ENCODE data around the gene AIG1.
A peak's percentile ranks its signal among the peaks of the same experiment; 100 is the strongest.

Gene AIG1

DNA sequence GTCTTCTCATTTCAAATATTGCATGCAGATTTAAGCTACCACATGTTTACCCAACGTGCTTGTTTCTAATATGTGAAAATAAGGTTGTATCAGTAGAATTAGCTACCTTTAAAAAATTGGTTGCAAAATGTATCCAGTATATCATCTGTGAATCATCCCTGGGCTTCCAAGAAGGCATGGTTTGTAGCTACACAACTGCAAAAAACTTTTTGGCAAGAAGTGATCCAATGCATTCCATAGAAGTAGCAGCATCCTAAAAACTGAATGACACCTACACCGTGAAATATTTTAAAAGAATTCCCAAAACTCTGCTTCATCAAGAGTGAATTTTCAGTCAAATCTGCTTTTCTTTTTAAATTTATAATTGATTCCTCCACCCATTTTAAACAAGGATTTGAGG, 89.1 kb downstream of the AIG1 start:
- no peak overlapping the region for H3K27ac ChIP-seq
- TF ChIP-seq, protein P1, sequence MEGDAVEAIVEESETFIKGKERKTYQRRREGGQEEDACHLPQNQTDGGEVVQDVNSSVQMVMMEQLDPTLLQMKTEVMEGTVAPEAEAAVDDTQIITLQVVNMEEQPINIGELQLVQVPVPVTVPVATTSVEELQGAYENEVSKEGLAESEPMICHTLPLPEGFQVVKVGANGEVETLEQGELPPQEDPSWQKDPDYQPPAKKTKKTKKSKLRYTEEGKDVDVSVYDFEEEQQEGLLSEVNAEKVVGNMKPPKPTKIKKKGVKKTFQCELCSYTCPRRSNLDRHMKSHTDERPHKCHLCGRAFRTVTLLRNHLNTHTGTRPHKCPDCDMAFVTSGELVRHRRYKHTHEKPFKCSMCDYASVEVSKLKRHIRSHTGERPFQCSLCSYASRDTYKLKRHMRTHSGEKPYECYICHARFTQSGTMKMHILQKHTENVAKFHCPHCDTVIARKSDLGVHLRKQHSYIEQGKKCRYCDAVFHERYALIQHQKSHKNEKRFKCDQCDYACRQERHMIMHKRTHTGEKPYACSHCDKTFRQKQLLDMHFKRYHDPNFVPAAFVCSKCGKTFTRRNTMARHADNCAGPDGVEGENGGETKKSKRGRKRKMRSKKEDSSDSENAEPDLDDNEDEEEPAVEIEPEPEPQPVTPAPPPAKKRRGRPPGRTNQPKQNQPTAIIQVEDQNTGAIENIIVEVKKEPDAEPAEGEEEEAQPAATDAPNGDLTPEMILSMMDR (conservative IDR thresholded peaks at IDR 0.05) = no peak

- no peak overlapping the region for H3K27ac ChIP-seq
- TF ChIP-seq, protein P1 (conservative IDR thresholded peaks at IDR 0.05) = no peak
Observed at GRCh38 chr6:143150281-143150680, 89.6 kb downstream of the AIG1 start.

GRCh38 chr6:143151381-143151780, 90.7 kb downstream of the AIG1 start:
- TF ChIP-seq, protein P1 (conservative IDR thresholded peaks at IDR 0.05) = no peak
- H3K27ac ChIP-seq = no peak overlapping the region

DNA sequence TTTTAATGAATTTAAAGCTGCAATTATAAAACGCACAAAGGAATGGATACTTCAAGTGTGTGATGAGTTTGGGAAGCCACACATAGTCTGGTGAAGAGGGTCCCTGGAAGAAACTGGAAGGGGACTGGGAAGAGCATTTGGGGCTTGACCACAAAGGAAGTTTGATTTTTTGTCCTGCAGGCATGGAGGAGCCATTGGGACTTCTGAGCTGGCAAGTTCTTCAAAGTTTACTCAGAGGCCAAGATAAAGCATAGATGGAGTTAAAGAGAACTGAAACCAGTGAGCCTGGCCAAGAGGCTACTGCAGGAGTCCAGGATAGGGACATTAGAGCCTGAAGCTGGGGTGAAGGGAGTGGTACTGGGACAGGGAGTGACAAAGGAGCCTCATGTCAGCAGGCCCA, 95.0 kb downstream of the AIG1 start:
- TF ChIP-seq, protein P1 (conservative IDR thresholded peaks at IDR 0.05) = no peak
- H3K27ac ChIP-seq = no peak overlapping the region

- TF ChIP-seq, protein P1 (conservative IDR thresholded peaks at IDR 0.05) = no peak
- peak overlapping the region; percentile 75; the same call in 1 of the 2 replicates for H3K27ac ChIP-seq
Observed at GRCh38 chr6:143157131-143157530, 96.4 kb downstream of the AIG1 start.

DNA sequence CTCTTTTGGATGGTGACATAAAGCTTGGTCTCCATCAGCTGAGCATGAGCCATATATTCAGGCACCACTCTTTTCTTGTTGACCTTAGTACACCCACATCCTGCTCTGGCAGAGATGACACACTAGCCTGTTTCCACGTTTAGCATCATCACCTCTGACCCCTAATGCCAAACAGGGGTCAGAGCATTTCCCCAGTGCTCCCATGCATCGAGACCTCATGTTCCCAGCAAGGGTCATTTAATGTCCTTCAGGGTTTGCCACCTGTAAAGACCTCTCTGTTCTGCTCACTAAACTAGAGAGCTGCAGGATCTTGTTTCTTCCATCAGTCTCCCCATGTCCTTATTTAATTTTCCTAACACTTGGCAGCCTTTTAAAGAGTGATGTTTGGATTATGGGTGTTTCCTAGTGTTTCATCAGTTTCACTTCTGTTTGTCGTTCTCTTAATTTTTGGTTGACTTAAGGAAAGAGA, 97.5 kb downstream of the AIG1 start:
- TF ChIP-seq, protein P1 (conservative IDR thresholded peaks at IDR 0.05) = no peak

GRCh38 chr6:143159001-143159400, 98.3 kb downstream of the AIG1 start:
- TF ChIP-seq, protein P1 (conservative IDR thresholded peaks at IDR 0.05) = no peak

More for the DNA sequence above, 97.5 kb downstream of the AIG1 start:
- peak overlapping the region; percentile 75 for H3K27ac ChIP-seq

More at GRCh38 chr6:143159001-143159400, 98.3 kb downstream of the AIG1 start:
- peak overlapping the region; percentile 75 for H3K27ac ChIP-seq
